Testis (tissue), 3 donors: ENCODE results near the gene GFRA1. TPM values are rescaled to one million over a fixed set of nuclear protein-coding genes. Genes with fewer than 3 reads are reported as not detected.

ENCODE experiments used
- DNase-seq: peaks from one replicate; pipeline ENCODE4 v3.0.0-alpha.2; 2019
- H3K27ac ChIP-seq, 2 donors: fragments of 200-600 bp; sonication (generic); one replicate each; pipeline ENCODE4 v1.5.1; 2019
- H3K27me3 ChIP-seq: fragments of 200-600 bp; sonication (generic); one replicate; pipeline ENCODE4 v1.5.1; 2019
- H3K36me3 ChIP-seq: fragments of 200-600 bp; sonication (generic); one replicate; pipeline ENCODE4 v1.5.1; 2017; ENCODE audit warnings: low read depth; ENCODE audit errors: missing control alignments
- H3K4me1 ChIP-seq: fragments of 200-600 bp; sonication (generic); one replicate; pipeline ENCODE4 v1.5.1; 2019
- H3K4me3 ChIP-seq, 2 donors: fragments of 200-600 bp; sonication (generic); one replicate each; pipeline ENCODE4 v1.5.1; 2017 to 2019
- H3K9me3 ChIP-seq: fragments of 200-600 bp; sonication (generic); one replicate; pipeline ENCODE4 v1.5.1; 2017
- CTCF ChIP-seq, 3 experiments: fragments of 450-650 bp in 2 of 3; fragments of 200-600 bp in 1 of 3; sonication (generic) in 1 of 3; IDR thresholded peaks; one replicate each; pipeline ENCODE4 v1.5.1; 2016 to 2019; ENCODE audit warnings: antibody characterized with exemption in 3 of 3, mild to moderate bottlenecking in 2 of 3, moderate library complexity in 1 of 3
- POLR2A ChIP-seq: fragments of 450-650 bp; IDR thresholded peaks from one replicate; pipeline ENCODE4 v1.6.1; 2017; ENCODE audit warnings: antibody characterized with exemption, mild to moderate bottlenecking, moderate library complexity
- WGBS, 2 donors: methylation state at CpG; one replicate each; pipeline ENCODE4 v1.1.5; 2018; 5-methylcytosine and 5-hydroxymethylcytosine counted together
- intact Hi-C: fragments of 100-400 bp; cut with DNase I; formaldehyde crosslinking; loops from one replicate; pipeline ENCODE4 v1.15.1; 2023; ENCODE audit warnings: low total_unique reads
- polyA plus RNA-seq: library from polyadenylated mRNA; stranded (reverse); fragments of 350-450 nt; fragmentation: Illumina TruSeq; extraction: RNeasy Lipid Tissue Mini Kit (QIAGEN cat#74804); gene quantifications from one replicate; pipeline ENCODE4 v1.2.3, GENCODE V29; 2014; ENCODE audit warnings: low read depth, low replicate concordance; ENCODE audit not compliant: insufficient read depth
- total RNA-seq, 2 donors: library from RNA; depleted of rRNA; stranded (reverse); fragments of >200 nt; gene quantifications; one replicate each; pipeline ENCODE4 v1.2.3, GENCODE V29; 2016

GFRA1 gene
- total and polyA plus RNA-seq, 3 donors from 2014 or later: 8.6 to 23.8 (median 17.7) TPM

GRCh38 chr10:116240157-116240950, 32.7 kb downstream of the GFRA1 start:
- no peaks in the 10 kb centered on the region for H3K27me3 ChIP-seq
- no peak for DNase-seq
- H3K4me3 ChIP-seq: no peak overlapping the region
- H3K9me3 ChIP-seq: no peaks in the 10 kb centered on the region
- no peaks in the 10 kb centered on the region for H3K4me1 ChIP-seq
- no peak overlapping the region for H3K27ac ChIP-seq
- TF ChIP-seq CTCF (IDR thresholded peaks at IDR 0.05): no peak
- no peak for TF ChIP-seq POLR2A
- H3K36me3 ChIP-seq: no peaks in the 10 kb centered on the region
- intact Hi-C loops: no loop called here
- 94 to 96% methylated on average over 13 of the region's 13 CpGs for WGBS, 2 donors

DNA sequence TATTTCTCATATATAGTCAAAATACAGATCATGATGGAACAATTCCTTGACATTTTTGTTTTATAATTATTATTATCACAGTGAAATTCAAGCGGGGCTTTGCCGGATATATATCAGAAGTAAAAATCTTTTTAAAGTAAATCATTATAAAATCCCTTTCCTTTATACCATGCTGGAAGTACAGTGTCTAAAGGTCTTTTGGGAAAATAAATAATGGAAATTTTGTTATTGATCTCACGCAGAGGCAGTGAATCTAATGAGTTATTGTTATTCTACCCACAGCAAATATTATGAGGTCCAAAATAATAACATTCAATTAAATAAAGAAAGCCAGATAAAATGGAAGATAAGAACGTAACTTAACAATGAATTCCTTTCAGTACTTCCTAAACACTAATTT, 33.8 kb downstream of the GFRA1 start:
- no peak for DNase-seq
- Histone ChIP-seq H3K27me3 (no peaks in the 10 kb centered on the region), H3K4me1 (no peaks in the 10 kb centered on the region), H3K27ac (no peak overlapping the region), H3K36me3 (no peaks in the 10 kb centered on the region), H3K9me3 (no peaks in the 10 kb centered on the region), H3K4me3 (no peak overlapping the region)
- TF ChIP-seq CTCF (IDR thresholded peaks at IDR 0.05): no peak
- intact Hi-C loops: no loop called here
- WGBS, 2 donors: 85 to 94% methylated on average over 4 of the region's 4 CpGs

- H3K27me3 ChIP-seq: no peaks in the 10 kb centered on the region
- DNase-seq: no peak
- no peak overlapping the region for H3K4me3 ChIP-seq
- H3K27ac ChIP-seq: no peak overlapping the region
- H3K4me1 ChIP-seq: no peaks in the 10 kb centered on the region
- TF ChIP-seq CTCF (IDR thresholded peaks at IDR 0.05): no peak
- TF ChIP-seq POLR2A: no peak
- 67 to 75% methylated on average over 15 of the region's 15 CpGs for WGBS, 2 donors
- no peaks in the 10 kb centered on the region for H3K9me3 ChIP-seq
- H3K36me3 ChIP-seq: no peaks in the 10 kb centered on the region
- intact Hi-C loops: no loop called here
Measured at GRCh38 chr10:116237970-116238369, 35.0 kb downstream of the GFRA1 start.

GRCh38 chr10:116237260-116237659, 35.7 kb downstream of the GFRA1 start:
- Histone ChIP-seq H3K4me1 (no peaks in the 10 kb centered on the region), H3K4me3 (no peak overlapping the region), H3K27ac (no peak overlapping the region), H3K36me3 (no peaks in the 10 kb centered on the region), H3K9me3 (no peaks in the 10 kb centered on the region), H3K27me3 (no peaks in the 10 kb centered on the region)
- intact Hi-C loops: no loop called here
- 38 to 43% methylated on average over 3 of the region's 3 CpGs for WGBS, 2 donors
- DNase-seq: no peak
- TF ChIP-seq POLR2A (no peak), CTCF (IDR thresholded peaks at IDR 0.05) (no peak)

- H3K9me3 ChIP-seq: no peaks in the 10 kb centered on the region
- H3K4me1 ChIP-seq: no peaks in the 10 kb centered on the region
- H3K27me3 ChIP-seq: no peaks in the 10 kb centered on the region
- DNase-seq: no peak
- H3K4me3 ChIP-seq: no peak overlapping the region
- TF ChIP-seq POLR2A (no peak), CTCF (IDR thresholded peaks at IDR 0.05) (no peak)
- no peaks in the 10 kb centered on the region for H3K36me3 ChIP-seq
- 92 to 96% methylated on average over 2 of the region's 2 CpGs for WGBS, 2 donors
- intact Hi-C loops: no loop called here
- H3K27ac ChIP-seq: no peak overlapping the region
Measured at GRCh38 chr10:116233230-116233629, 39.8 kb downstream of the GFRA1 start.
